Renal cortex interstitium (tissue), 11 donors: ENCODE results near the gene ZBED6. TPM values are rescaled to one million over a fixed set of nuclear protein-coding genes. Genes with fewer than 3 reads are reported as not detected.
"Not testable (repeated sequence)": the region's sequence is repeated elsewhere in the genome, so short reads cannot be mapped to it uniquely, and the experiment has no call there.

ENCODE experiments used
- DNase-seq, 11 donors: peaks; one replicate each; pipeline ENCODE4 v3.0.0-alpha.2; 2013; ENCODE audit warnings: low read depth in 9 of 11, low spot score in 4 of 11; ENCODE audit errors: extremely low read depth in 1 of 11
- polyA plus RNA-seq, 3 donors: library from polyadenylated mRNA; unstranded; fragments of 120-200 nt; gene quantifications; one replicate each; pipeline ENCODE4 v1.2.1, GENCODE V29; 2013; ENCODE audit not compliant: insufficient read length in 3 of 3

ZBED6 gene
- polyA plus RNA-seq, 3 donors = 12.0 to 23.1 (median 13.6) TPM

- peak in 4 of 11 donors; percentile 14 to 34 (median 23) for DNase-seq
These were observed 23.5 kb upstream of the ZBED6 start for GRCh38 chr1:203771901-203772301.

GRCh38 chr1:203772836-203773235, 22.6 kb upstream of the ZBED6 start:
- no peak for DNase-seq

GRCh38 chr1:203776636-203777035, 18.8 kb upstream of the ZBED6 start:
- no peak for DNase-seq

- DNase-seq = no peak
These were observed 17.8 kb upstream of the ZBED6 start for GRCh38 chr1:203777596-203777995.

- no peak for DNase-seq
These were observed 17.3 kb upstream of the ZBED6 start for GRCh38 chr1:203778146-203778545.

- no peak for DNase-seq
These were observed 16.6 kb upstream of the ZBED6 start for GRCh38 chr1:203778789-203779188.

- DNase-seq = no peak
These were observed 13.5 kb upstream of the ZBED6 start for GRCh38 chr1:203781962-203782361.

- DNase-seq = no peak
These were observed 5.5 kb upstream of the ZBED6 start for GRCh38 chr1:203789966-203790365.

- DNase-seq = no peak
These were observed 3.9 kb upstream of the ZBED6 start for GRCh38 chr1:203791498-203791897.

- DNase-seq = no peak
These were observed 2.9 kb upstream of the ZBED6 start for GRCh38 chr1:203792486-203792885.

GRCh38 chr1:203793561-203793960, 1.9 kb upstream of the ZBED6 start:
- DNase-seq = not testable (repeated sequence)

GRCh38 chr1:203794764-203795440, 521 bp upstream of the ZBED6 start:
- DNase-seq = no peak

GRCh38 chr1:203796236-203796605, 798 bp downstream of the ZBED6 start:
- DNase-seq = peak in 9 of 11 donors; percentile 15 to 62 (median 24)

- DNase-seq = no peak
These were observed 1.8 kb downstream of the ZBED6 start for GRCh38 chr1:203797216-203797615.

GRCh38 chr1:203797948-203798655, 2.7 kb downstream of the ZBED6 start:
- no peak for DNase-seq

- DNase-seq = no peak
These were observed 3.7 kb downstream of the ZBED6 start for GRCh38 chr1:203799157-203799556.

GRCh38 chr1:203799971-203800370, 4.5 kb downstream of the ZBED6 start:
- no peak for DNase-seq

GRCh38 chr1:203805689-203806088, 10.3 kb downstream of the ZBED6 start:
- DNase-seq = no peak

GRCh38 chr1:203807196-203807595, 11.8 kb downstream of the ZBED6 start:
- DNase-seq = no peak

- no peak for DNase-seq
These were observed 18.3 kb downstream of the ZBED6 start for GRCh38 chr1:203813581-203814341.
